ENCODE data around the gene TMBIM4.

DNA sequence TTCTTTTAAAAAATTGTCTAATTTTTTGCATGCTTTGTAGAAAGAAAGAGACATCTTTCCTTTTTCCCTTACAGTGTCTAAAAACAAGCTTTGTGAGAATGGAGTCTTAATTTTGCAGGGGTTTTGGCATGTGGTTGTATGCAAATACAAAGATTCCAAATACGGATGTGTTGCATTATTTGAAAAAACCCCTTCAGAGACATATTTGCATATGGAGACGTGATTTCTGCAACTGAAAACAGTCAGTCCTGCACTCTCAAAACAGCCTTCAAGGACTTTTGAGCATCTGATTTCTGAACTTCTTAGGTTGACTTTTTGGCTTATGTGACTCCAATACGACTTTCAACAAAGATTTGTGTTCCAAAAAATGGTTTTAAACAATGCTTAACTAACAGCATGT is 27.0 kb upstream of the TMBIM4 start:
- TF ChIP-seq, protein P1, sequence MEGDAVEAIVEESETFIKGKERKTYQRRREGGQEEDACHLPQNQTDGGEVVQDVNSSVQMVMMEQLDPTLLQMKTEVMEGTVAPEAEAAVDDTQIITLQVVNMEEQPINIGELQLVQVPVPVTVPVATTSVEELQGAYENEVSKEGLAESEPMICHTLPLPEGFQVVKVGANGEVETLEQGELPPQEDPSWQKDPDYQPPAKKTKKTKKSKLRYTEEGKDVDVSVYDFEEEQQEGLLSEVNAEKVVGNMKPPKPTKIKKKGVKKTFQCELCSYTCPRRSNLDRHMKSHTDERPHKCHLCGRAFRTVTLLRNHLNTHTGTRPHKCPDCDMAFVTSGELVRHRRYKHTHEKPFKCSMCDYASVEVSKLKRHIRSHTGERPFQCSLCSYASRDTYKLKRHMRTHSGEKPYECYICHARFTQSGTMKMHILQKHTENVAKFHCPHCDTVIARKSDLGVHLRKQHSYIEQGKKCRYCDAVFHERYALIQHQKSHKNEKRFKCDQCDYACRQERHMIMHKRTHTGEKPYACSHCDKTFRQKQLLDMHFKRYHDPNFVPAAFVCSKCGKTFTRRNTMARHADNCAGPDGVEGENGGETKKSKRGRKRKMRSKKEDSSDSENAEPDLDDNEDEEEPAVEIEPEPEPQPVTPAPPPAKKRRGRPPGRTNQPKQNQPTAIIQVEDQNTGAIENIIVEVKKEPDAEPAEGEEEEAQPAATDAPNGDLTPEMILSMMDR (IDR thresholded peaks at IDR 0.05): no peak
- no peak for TF ChIP-seq POLR2A (IDR thresholded peaks at IDR 0.05)

Measured in testis (tissue), 2 donors.